Measurements from ENCODE around the gene ME1. TPM values are rescaled to one million over a fixed set of nuclear protein-coding genes. Genes with fewer than 3 reads are reported as not detected.

ME1 gene
- total RNA-seq, 1 donor from 2014 or later, result 22.3 TPM

DNA sequence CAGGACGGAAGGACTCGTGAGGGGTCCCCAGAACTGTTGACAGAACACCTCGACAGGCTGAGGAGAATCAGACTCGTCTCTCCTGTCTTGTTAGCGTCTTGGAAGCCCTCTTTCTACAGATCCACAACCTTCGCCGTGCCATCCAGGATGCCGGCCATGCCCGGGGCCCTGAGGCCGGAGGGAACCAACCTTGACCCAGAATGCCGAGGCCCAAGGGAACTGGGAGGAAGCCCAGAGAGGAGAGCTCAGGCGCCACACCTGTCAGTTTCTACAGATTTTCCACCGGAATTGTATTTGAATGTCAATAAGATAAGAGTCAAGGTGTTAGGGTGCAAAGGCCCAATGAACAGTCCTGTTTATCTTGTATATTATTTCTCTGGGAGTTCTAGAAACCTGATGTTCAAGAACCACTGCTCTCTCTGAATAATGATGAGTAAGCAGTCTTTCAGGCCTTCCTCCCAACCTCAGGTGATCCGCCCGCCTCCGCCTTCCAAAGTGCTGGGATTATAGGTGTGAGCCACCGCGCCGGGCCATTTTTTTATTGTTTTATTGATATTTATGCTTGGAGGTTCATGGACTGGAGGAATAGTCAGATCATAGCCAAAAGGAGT lies 799 bp upstream of the ME1 start:
- H3K27me3 ChIP-seq (ENCODE audit: low read depth), result no peaks in the 10 kb centered on the region
- no peak for DNase-seq
- intact Hi-C loops (cut with micrococcal nuclease), result no loop called here
- peaks cover 13% of the 10 kb centered on the region for H3K4me1 ChIP-seq
- TF ChIP-seq, protein P1, sequence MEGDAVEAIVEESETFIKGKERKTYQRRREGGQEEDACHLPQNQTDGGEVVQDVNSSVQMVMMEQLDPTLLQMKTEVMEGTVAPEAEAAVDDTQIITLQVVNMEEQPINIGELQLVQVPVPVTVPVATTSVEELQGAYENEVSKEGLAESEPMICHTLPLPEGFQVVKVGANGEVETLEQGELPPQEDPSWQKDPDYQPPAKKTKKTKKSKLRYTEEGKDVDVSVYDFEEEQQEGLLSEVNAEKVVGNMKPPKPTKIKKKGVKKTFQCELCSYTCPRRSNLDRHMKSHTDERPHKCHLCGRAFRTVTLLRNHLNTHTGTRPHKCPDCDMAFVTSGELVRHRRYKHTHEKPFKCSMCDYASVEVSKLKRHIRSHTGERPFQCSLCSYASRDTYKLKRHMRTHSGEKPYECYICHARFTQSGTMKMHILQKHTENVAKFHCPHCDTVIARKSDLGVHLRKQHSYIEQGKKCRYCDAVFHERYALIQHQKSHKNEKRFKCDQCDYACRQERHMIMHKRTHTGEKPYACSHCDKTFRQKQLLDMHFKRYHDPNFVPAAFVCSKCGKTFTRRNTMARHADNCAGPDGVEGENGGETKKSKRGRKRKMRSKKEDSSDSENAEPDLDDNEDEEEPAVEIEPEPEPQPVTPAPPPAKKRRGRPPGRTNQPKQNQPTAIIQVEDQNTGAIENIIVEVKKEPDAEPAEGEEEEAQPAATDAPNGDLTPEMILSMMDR (IDR thresholded peaks at IDR 0.05; ENCODE audit: borderline replicate concordance), result no peak
- H3K27ac ChIP-seq (replicated peaks), result peak overlapping the region; percentile 76
- H3K36me3 ChIP-seq, result no peaks in the 10 kb centered on the region
- no peaks in the 10 kb centered on the region for H3K9me3 ChIP-seq (replicated peaks)
- H3K4me3 ChIP-seq, result peak overlapping the region; percentile 76

DNA sequence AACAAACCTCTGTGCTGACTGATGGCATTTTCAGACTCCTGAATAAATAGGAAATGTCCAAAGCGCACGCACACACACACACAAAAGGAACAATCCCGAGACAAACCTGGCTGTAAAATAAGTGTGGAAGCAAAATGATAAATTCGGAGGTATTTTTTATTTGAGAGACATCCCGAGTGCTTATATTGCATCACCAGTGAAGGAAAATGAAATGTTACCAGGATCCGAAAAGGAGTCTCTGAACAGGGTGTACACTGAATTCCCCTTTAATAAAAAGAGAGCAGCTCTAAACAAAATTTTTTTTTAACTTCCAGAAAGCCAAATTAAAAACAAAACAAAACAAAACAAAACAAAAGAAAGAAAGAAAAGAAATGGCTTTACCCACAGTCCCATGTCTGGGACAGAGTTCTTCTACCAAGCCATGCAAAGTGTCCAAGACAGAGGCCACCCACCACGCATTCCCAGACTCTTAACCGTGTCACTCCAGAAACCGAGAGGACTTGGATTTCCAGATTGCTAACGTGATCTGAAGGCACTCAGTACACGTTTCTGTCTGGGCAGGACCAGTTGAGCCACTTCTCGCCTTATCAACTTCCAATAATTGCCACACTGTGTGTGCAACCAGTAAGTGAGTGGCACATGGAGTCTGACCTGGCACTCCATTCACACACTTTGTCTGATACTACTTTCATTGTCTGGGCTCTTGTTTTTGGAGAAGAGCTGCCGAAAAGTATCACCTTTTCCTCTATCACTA lies 817 bp downstream of the ME1 start:
- H3K36me3 ChIP-seq, result no peaks in the 10 kb centered on the region
- peak overlapping the region; percentile 76 for H3K27ac ChIP-seq (replicated peaks)
- H3K4me3 ChIP-seq, result peak overlapping the region; percentile 76
- TF ChIP-seq, protein P1 (IDR thresholded peaks at IDR 0.05; ENCODE audit: borderline replicate concordance), result no peak
- DNase-seq, result no peak
- intact Hi-C loops (cut with micrococcal nuclease), result no loop called here
- H3K27me3 ChIP-seq (ENCODE audit: low read depth), result no peaks in the 10 kb centered on the region
- peaks cover 5% of the 10 kb centered on the region for H3K9me3 ChIP-seq (replicated peaks)
- H3K4me1 ChIP-seq, result peaks cover 13% of the 10 kb centered on the region

DNA sequence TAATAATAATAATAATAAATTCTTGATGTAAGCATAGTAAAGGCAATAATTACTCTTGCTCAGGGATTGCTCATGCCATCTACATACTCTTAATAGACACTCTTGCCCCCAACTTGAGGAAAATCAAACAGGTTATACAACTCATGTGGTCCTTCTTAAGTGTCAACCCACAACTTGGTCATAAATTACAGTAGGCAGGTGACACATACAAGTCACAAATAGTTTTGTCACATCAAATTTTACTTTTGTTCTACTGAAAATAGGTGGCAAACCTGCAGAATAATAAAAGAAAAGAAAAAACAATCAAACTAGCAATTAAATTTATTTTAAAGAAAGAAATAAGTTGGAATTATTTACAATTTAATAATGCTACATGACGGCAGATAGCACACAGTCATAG lies 1.6 kb downstream of the ME1 start:
- intact Hi-C loops (cut with micrococcal nuclease), result no loop called here
- H3K36me3 ChIP-seq, result no peaks in the 10 kb centered on the region
- TF ChIP-seq, protein P1 (IDR thresholded peaks at IDR 0.05; ENCODE audit: borderline replicate concordance), result no peak
- no peaks in the 10 kb centered on the region for H3K27me3 ChIP-seq (ENCODE audit: low read depth)
- peaks cover 13% of the 10 kb centered on the region for H3K4me1 ChIP-seq
- H3K9me3 ChIP-seq (replicated peaks), result peaks cover 13% of the 10 kb centered on the region
- no peak overlapping the region for H3K27ac ChIP-seq (replicated peaks)
- H3K4me3 ChIP-seq, result peak overlapping the region; percentile 76
- no peak for DNase-seq

DNA sequence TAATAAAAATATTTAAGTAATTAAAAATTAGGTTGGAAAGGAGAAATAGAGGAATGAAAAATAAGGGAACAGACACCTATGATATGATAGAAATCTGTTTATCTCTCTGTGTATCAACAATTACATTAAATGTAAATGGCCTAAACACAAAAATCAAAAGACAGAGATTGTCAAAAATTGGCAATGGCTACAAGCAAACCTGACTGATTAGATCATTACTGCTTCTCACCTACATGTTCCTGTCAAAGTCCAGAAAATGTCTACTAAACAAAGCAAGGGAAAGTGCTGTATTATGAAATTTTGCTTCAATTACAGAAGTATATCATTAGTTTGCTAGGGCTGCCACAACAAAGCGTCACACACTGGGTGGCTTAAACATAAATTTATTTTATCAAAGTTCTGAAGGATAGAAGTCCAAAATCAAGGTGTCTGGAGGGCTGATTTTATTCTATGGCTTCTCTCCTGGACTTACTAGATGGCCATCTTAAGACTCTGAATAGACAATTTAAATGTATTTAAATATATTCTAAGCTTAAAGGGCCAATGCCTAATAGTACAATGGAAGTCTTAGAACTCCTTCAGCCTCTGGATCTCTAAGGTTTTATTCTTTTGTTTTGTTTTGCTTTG lies 6.3 kb downstream of the ME1 start:
- H3K4me3 ChIP-seq, result no peak overlapping the region
- peaks cover 21% of the 10 kb centered on the region for H3K9me3 ChIP-seq (replicated peaks)
- H3K36me3 ChIP-seq, result no peaks in the 10 kb centered on the region
- H3K27ac ChIP-seq (replicated peaks), result no peak overlapping the region
- DNase-seq, result no peak
- intact Hi-C loops (cut with micrococcal nuclease), result no loop called here
- H3K27me3 ChIP-seq (ENCODE audit: low read depth), result no peaks in the 10 kb centered on the region
- H3K4me1 ChIP-seq, result no peaks in the 10 kb centered on the region
- TF ChIP-seq, protein P1 (IDR thresholded peaks at IDR 0.05; ENCODE audit: borderline replicate concordance), result no peak

DNA sequence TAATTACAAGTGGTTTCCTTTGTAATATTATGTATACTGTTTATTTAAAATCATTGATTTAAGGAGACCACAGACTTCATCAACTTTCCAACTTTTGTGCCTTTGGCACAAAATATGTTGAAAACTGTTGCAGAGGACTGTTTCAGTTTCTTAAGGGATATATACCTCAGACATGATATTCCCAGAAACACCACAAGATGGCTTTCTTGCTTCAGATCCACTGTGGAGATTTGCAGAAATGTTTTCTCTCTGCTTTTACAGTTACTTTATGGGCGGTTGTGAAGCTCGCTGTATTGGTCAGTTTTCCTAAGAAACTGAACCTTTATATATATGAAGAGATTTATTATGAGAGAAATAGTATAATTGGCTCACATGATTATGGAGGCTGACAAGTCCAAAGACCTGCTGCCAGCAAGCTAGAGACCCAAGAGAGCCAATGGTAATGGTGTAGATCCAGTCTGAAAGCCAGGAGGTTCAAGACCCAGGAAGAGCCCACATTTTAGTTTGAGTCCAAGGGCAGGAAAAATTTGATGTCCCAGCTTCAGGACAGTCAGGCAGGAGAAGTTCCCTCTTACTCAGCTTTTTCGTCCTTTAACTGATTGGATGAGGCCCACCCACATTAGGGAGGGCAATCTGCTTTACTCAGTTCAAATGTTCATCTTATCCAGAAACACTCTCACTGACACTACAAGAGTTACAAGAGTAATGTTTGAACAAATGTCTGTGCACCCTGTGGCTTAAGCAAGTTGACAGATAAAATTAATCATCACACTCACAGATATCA lies 12.8 kb downstream of the ME1 start:
- Histone ChIP-seq H3K27ac (replicated peaks) (no peak overlapping the region), H3K36me3 (no peaks in the 10 kb centered on the region), H3K4me3 (no peak overlapping the region), H3K27me3 (ENCODE audit: low read depth) (no peaks in the 10 kb centered on the region), H3K4me1 (no peaks in the 10 kb centered on the region), H3K9me3 (replicated peaks) (no peaks in the 10 kb centered on the region)
- intact Hi-C loops (cut with micrococcal nuclease), result loop anchor here (5.0 kb wide), 1 partner anchor 94 kb away; the partner anchor contains the start of gene PRSS35
- TF ChIP-seq, protein P1 (IDR thresholded peaks at IDR 0.05; ENCODE audit: borderline replicate concordance), result peak; percentile 63
- no peak for DNase-seq
